Upper lobe of left lung (tissue), 6 donors: ENCODE measurements around the gene VWA5B1. TPM values are rescaled to one million over a fixed set of nuclear protein-coding genes. Genes with fewer than 3 reads are reported as not detected.

Experiments used
- ATAC-seq, 2 donors: fragments of 200-7000 bp; cut with Tn5 transposase; one replicate each; pipeline ENCODE4 v1.9.1; 2022; ENCODE audit warnings: mild to moderate bottlenecking in 2 of 2, moderate library complexity in 2 of 2; ENCODE audit not compliant: low FRiP score in 2 of 2
- DNase-seq, 2 donors: peaks; one replicate each; pipeline ENCODE4 v3.0.0-alpha.2; 2019 to 2020
- H3K27ac ChIP-seq, 4 donors: fragments of 200-600 bp; sonication (generic); one replicate each; pipeline ENCODE4 v1.5.1; 2016 to 2019
- H3K27me3 ChIP-seq, 4 donors: fragments of 200-600 bp; sonication (generic); one replicate each; pipeline ENCODE4 v1.5.1; 2017 to 2019
- H3K36me3 ChIP-seq, 4 donors: fragments of 200-600 bp; sonication (generic); one replicate each; pipeline ENCODE4 v1.5.1; 2016 to 2019
- H3K4me1 ChIP-seq, 4 donors: fragments of 200-600 bp; sonication (generic); one replicate each; pipeline ENCODE4 v1.5.1; 2018 to 2019
- H3K4me3 ChIP-seq, 4 donors: fragments of 200-600 bp; sonication (generic); one replicate each; pipeline ENCODE4 v1.5.1; 2017 to 2019; ENCODE audit warnings: mild to moderate bottlenecking in 2 of 4, moderate library complexity in 1 of 4
- H3K9me3 ChIP-seq, 4 donors: fragments of 200-600 bp; sonication (generic); one replicate each; pipeline ENCODE4 v1.5.1; 2018 to 2019
- CTCF ChIP-seq, 6 experiments: fragments of 450-650 bp in 4 of 6; fragments of 200-600 bp in 2 of 6; sonication (generic) in 2 of 6; IDR thresholded peaks; one replicate each; pipeline ENCODE4 v1.5.1; 2016 to 2019; ENCODE audit warnings: antibody characterized with exemption in 6 of 6
- EP300 ChIP-seq, 4 donors: sonication (generic); formaldehyde crosslinking; IDR thresholded peaks; one replicate each; pipeline ENCODE4 v1.5.1; 2017; ENCODE audit warnings: antibody characterized with exemption in 4 of 4, control low read depth in 2 of 4
- POLR2A ChIP-seq, 4 donors: fragments of 450-650 bp; IDR thresholded peaks; one replicate each; pipeline ENCODE4 v1.5.1; 2016 to 2017; ENCODE audit warnings: antibody characterized with exemption in 4 of 4, mild to moderate bottlenecking in 2 of 4
- POLR2AphosphoS5 ChIP-seq, 2 donors: sonication (generic); formaldehyde crosslinking; IDR thresholded peaks; one replicate each; pipeline ENCODE4 v1.5.1; 2017; ENCODE audit warnings: antibody characterized with exemption in 2 of 2
- WGBS, 2 donors: methylation state at CpG; one replicate each; pipeline ENCODE4 v1.1.5; 2017 to 2018; 5-methylcytosine and 5-hydroxymethylcytosine counted together
- total RNA-seq, 6 donors: library from RNA; depleted of rRNA in 4 of 6; stranded (reverse); fragments of >200 nt in 4 of 6; gene quantifications; one replicate each; pipeline versions ENCODE4 v1.1.0 to v1.2.1, GENCODE V29; 2016 to 2021
- donor health status: DM: no; HTN: no; CAD: no; lungs with moderate emphysema.
- donor health status: DM: no; HTN: yes; CAD: no; lungs with severe emphysema.

The VWA5B1 gene
- total RNA-seq, 6 donors from 2014 or later, result 0.14 to 0.77 (median 0.46) TPM; not detected in 3

- TF ChIP-seq POLR2AphosphoS5 (IDR thresholded peaks at IDR 0.05) (no peak), EP300 (IDR thresholded peaks at IDR 0.05) (no peak), POLR2A (IDR thresholded peaks at IDR 0.05) (no peak), CTCF (IDR thresholded peaks at IDR 0.05) (no peak)
- ATAC-seq, result no peak
- 59 to 64% methylated on average over 11 of the region's 11 CpGs for WGBS, 2 donors
- no peak overlapping the region for H3K27ac ChIP-seq
- no peaks in the 10 kb centered on the region for H3K36me3 ChIP-seq
- peaks cover 0 to 6% (median 0%) of the 10 kb centered on the region in 4 donors for H3K9me3 ChIP-seq
- DNase-seq, result peak in 1 of 2 donors; percentile 66
- no peak overlapping the region for H3K4me3 ChIP-seq
- H3K27me3 ChIP-seq, result peaks cover 0 to 2% (median 0%) of the 10 kb centered on the region in 4 donors
- no peaks in the 10 kb centered on the region for H3K4me1 ChIP-seq
These were observed 98.9 kb downstream of the VWA5B1 start for GRCh38 chr1:20389571-20389970.

GRCh38 chr1:20390589-20391331, 100.1 kb downstream of the VWA5B1 start:
- no peaks in the 10 kb centered on the region for H3K36me3 ChIP-seq
- no peak overlapping the region for H3K4me3 ChIP-seq
- no peak overlapping the region for H3K27ac ChIP-seq
- ATAC-seq (no peak), DNase-seq (no peak)
- H3K4me1 ChIP-seq, result no peaks in the 10 kb centered on the region
- 41 to 42% methylated on average over 5 of the region's 5 CpGs for WGBS, 2 donors
- TF ChIP-seq POLR2AphosphoS5 (IDR thresholded peaks at IDR 0.05), result no peak
- TF ChIP-seq POLR2A (IDR thresholded peaks at IDR 0.05), result no peak
- no peak for TF ChIP-seq EP300 (IDR thresholded peaks at IDR 0.05)
- no peak for TF ChIP-seq CTCF (IDR thresholded peaks at IDR 0.05)
- peaks cover 0 to 2% (median 0%) of the 10 kb centered on the region in 4 donors for H3K27me3 ChIP-seq
- peaks cover 4 to 18% (median 8%) of the 10 kb centered on the region in 4 donors for H3K9me3 ChIP-seq

GRCh38 chr1:20395255-20395654, 104.6 kb downstream of the VWA5B1 start:
- TF ChIP-seq EP300 (IDR thresholded peaks at IDR 0.05) (no peak), POLR2A (IDR thresholded peaks at IDR 0.05) (no peak), POLR2AphosphoS5 (IDR thresholded peaks at IDR 0.05) (no peak)

GRCh38 chr1:20398744-20399143, 108.1 kb downstream of the VWA5B1 start:
- no peak for ATAC-seq
- TF ChIP-seq POLR2AphosphoS5 (IDR thresholded peaks at IDR 0.05), result no peak
- TF ChIP-seq POLR2A (IDR thresholded peaks at IDR 0.05), result no peak
- no peak for TF ChIP-seq CTCF (IDR thresholded peaks at IDR 0.05)
- TF ChIP-seq EP300 (IDR thresholded peaks at IDR 0.05), result no peak
- no peaks in the 10 kb centered on the region for H3K36me3 ChIP-seq
- H3K4me1 ChIP-seq, result no peaks in the 10 kb centered on the region
- peaks cover 4 to 20% (median 11%) of the 10 kb centered on the region in 4 donors for H3K9me3 ChIP-seq
- no peak for DNase-seq
- no peak overlapping the region for H3K27ac ChIP-seq
- WGBS, 2 donors, result 74 to 84% methylated on average over 4 of the region's 4 CpGs
- no peaks in the 10 kb centered on the region for H3K27me3 ChIP-seq
- no peak overlapping the region for H3K4me3 ChIP-seq

More at GRCh38 chr1:20395255-20395654, 104.6 kb downstream of the VWA5B1 start:
- Histone ChIP-seq H3K9me3 (peaks cover 4 to 20% (median 11%) of the 10 kb centered on the region in 4 donors), H3K36me3 (no peaks in the 10 kb centered on the region), H3K4me3 (no peak overlapping the region), H3K4me1 (no peaks in the 10 kb centered on the region), H3K27me3 (no peaks in the 10 kb centered on the region), H3K27ac (no peak overlapping the region)
- ATAC-seq (no peak), DNase-seq (no peak)
- WGBS, 2 donors, result 80 to 88% methylated on average over 2 of the region's 2 CpGs

GRCh38 chr1:20399196-20399595, 108.5 kb downstream of the VWA5B1 start:
- H3K27me3 ChIP-seq, result no peaks in the 10 kb centered on the region
- peaks cover 4 to 18% (median 11%) of the 10 kb centered on the region in 4 donors for H3K9me3 ChIP-seq
- WGBS, 2 donors, result 69 to 73% methylated on average over 7 of the region's 7 CpGs

More at GRCh38 chr1:20399196-20399595, 108.5 kb downstream of the VWA5B1 start:
- Histone ChIP-seq H3K27ac (no peak overlapping the region), H3K4me3 (no peak overlapping the region), H3K36me3 (no peaks in the 10 kb centered on the region), H3K4me1 (no peaks in the 10 kb centered on the region)
- TF ChIP-seq EP300 (IDR thresholded peaks at IDR 0.05) (no peak), CTCF (IDR thresholded peaks at IDR 0.05) (no peak), POLR2A (IDR thresholded peaks at IDR 0.05) (no peak), POLR2AphosphoS5 (IDR thresholded peaks at IDR 0.05) (no peak)
- no peak for ATAC-seq
- no peak for DNase-seq
